Liver (tissue), 9 donors: Measurements from ENCODE around the gene SPTAN1. TPM values are rescaled to one million over a fixed set of nuclear protein-coding genes. Genes with fewer than 3 reads are reported as not detected.
"Not testable (repeated sequence)": the region's sequence is repeated elsewhere in the genome, so short reads cannot be mapped to it uniquely, and the experiment has no call there.

Experiments
- DNase-seq: peaks from one replicate; pipeline ENCODE4 v3.0.0-alpha.2; 2017; ENCODE audit warnings: low spot score
- H3K27ac ChIP-seq, 2 donors: one replicate each; pipeline ENCODE4 v1.7.0; 2013; ENCODE audit warnings: inconsistent platforms in 2 of 2, low read length in 2 of 2, control low read depth in 1 of 2, low read depth in 1 of 2, mild to moderate bottlenecking in 1 of 2
- H3K27me3 ChIP-seq, 4 donors: one replicate each; pipeline versions ENCODE4 v1.6.1 to v1.7.0; 2013; ENCODE audit warnings: low read length in 3 of 4, inconsistent platforms in 1 of 4, mild to moderate bottlenecking in 1 of 4, moderate library complexity in 1 of 4; ENCODE audit not compliant: control insufficient read depth in 4 of 4, insufficient read depth in 4 of 4
- H3K36me3 ChIP-seq, 4 donors: one replicate each; pipeline versions ENCODE4 v1.6.1 to v1.7.0; 2013; ENCODE audit warnings: low read length in 3 of 4, mild to moderate bottlenecking in 3 of 4, low read depth in 1 of 4, moderate library complexity in 1 of 4; ENCODE audit not compliant: control insufficient read depth in 4 of 4, insufficient read depth in 3 of 4
- H3K4me1 ChIP-seq, 4 donors: one replicate each; pipeline versions ENCODE4 v1.6.1 to v1.7.0; 2013; ENCODE audit warnings: low read length in 3 of 4, mild to moderate bottlenecking in 3 of 4, moderate library complexity in 1 of 4; ENCODE audit not compliant: control insufficient read depth in 4 of 4, insufficient read depth in 4 of 4
- H3K4me3 ChIP-seq, 3 donors: one replicate each; pipeline versions ENCODE4 v1.6.1 to v1.7.0; 2013; ENCODE audit warnings: low read length in 3 of 3, control low read depth in 1 of 3, low read depth in 1 of 3, mild to moderate bottlenecking in 1 of 3
- H3K9ac ChIP-seq, 2 donors: one replicate each; pipeline ENCODE4 v1.7.0; 2013; ENCODE audit warnings: low read length in 2 of 2, mild to moderate bottlenecking in 2 of 2, moderate library complexity in 2 of 2, control low read depth in 1 of 2, low read depth in 1 of 2
- H3K9me3 ChIP-seq, 4 donors: one replicate each; pipeline versions ENCODE4 v1.6.1 to v1.7.0; 2013; ENCODE audit warnings: low read length in 3 of 4; ENCODE audit not compliant: control insufficient read depth in 4 of 4
- ATF3 ChIP-seq: IDR thresholded peaks from 2 replicates; pipeline ENCODE4 v1.6.1; 2016; ENCODE audit warnings: antibody characterized with exemption
- CTCF ChIP-seq: fragments of 150-350 bp; IDR thresholded peaks from 2 replicates; pipeline ENCODE4 v1.5.1; 2017; ENCODE audit warnings: improper control_type of control experiment, low read depth, low read length; ENCODE audit not compliant: missing input control
- EGR1 ChIP-seq, 2 donors: IDR thresholded peaks; 2 replicates each; pipeline ENCODE4 v1.6.1; 2016 to 2018; ENCODE audit warnings: antibody characterized with exemption in 2 of 2, low read depth in 2 of 2
- FOXA1 ChIP-seq: IDR thresholded peaks from 2 replicates; pipeline ENCODE4 v1.6.1; 2016; ENCODE audit warnings: antibody characterized with exemption
- GABPA ChIP-seq, 2 donors: IDR thresholded peaks in 1 of 2; conservative IDR thresholded peaks in 1 of 2; 2 replicates each; pipeline ENCODE4 v1.6.1; 2016; ENCODE audit warnings: antibody characterized with exemption in 2 of 2, mild to moderate bottlenecking in 1 of 2, moderate library complexity in 1 of 2
- HNF4A ChIP-seq, 2 donors: conservative IDR thresholded peaks; 2 replicates each; pipeline ENCODE4 v1.6.1; 2016; ENCODE audit warnings: antibody characterized with exemption in 2 of 2, mild to moderate bottlenecking in 2 of 2
- HNF4G ChIP-seq: IDR thresholded peaks from 2 replicates; pipeline ENCODE4 v1.6.1; 2016; ENCODE audit warnings: antibody characterized with exemption
- JUND ChIP-seq, 2 donors: IDR thresholded peaks; 2 replicates each; pipeline ENCODE4 v1.6.1; 2016; ENCODE audit warnings: antibody characterized with exemption in 2 of 2
- MAX ChIP-seq: IDR thresholded peaks from 2 replicates; pipeline ENCODE4 v1.6.1; 2016; ENCODE audit warnings: antibody characterized with exemption
- NR2F2 ChIP-seq: IDR thresholded peaks from 2 replicates; pipeline ENCODE4 v1.6.1; 2016; ENCODE audit warnings: antibody characterized with exemption
- RAD21 ChIP-seq, 2 donors: IDR thresholded peaks; 2 replicates each; pipeline ENCODE4 v1.6.1; 2016; ENCODE audit warnings: antibody characterized with exemption in 2 of 2, mild to moderate bottlenecking in 2 of 2
- REST ChIP-seq: IDR thresholded peaks from 2 replicates; pipeline ENCODE4 v1.6.1; 2016; ENCODE audit warnings: antibody characterized with exemption, mild to moderate bottlenecking
- RXRA ChIP-seq, 2 donors: IDR thresholded peaks; 2 replicates each; pipeline ENCODE4 v1.6.1; 2017 to 2018; ENCODE audit warnings: antibody characterized with exemption in 2 of 2, mild to moderate bottlenecking in 1 of 2
- SP1 ChIP-seq: IDR thresholded peaks from 2 replicates; pipeline ENCODE4 v1.6.1; 2018; ENCODE audit warnings: antibody characterized with exemption, mild to moderate bottlenecking
- TAF1 ChIP-seq: conservative IDR thresholded peaks from 2 replicates; pipeline ENCODE4 v1.6.1; 2016; ENCODE audit warnings: antibody characterized with exemption, mild to moderate bottlenecking
- YY1 ChIP-seq: IDR thresholded peaks from 2 replicates; pipeline ENCODE4 v1.6.1; 2016; ENCODE audit warnings: antibody characterized with exemption, mild to moderate bottlenecking
- WGBS: extraction: QIAGEN DNeasy Blood & Tissue Kit; methylation state at CpG from one replicate; pipeline ENCODE4 v1.1.7; 2013; 5-methylcytosine and 5-hydroxymethylcytosine counted together
- polyA plus RNA-seq, 2 donors: library from polyadenylated mRNA; stranded (reverse) in 1 of 2; unstranded in 1 of 2; fragments of 200-250 nt in 1 of 2; fragments of >200 nt in 1 of 2; fragmentation: Nextera tagmentation in 1 of 2; extraction: Ambion mirVana in 1 of 2; gene quantifications; one replicate each; pipeline versions ENCODE4 v1.2.1 to v1.2.3, GENCODE V29; 2013 to 2015
- total RNA-seq, 2 donors: library from RNA; depleted of rRNA; stranded (reverse); fragments of >200 nt; gene quantifications; one replicate each; pipeline ENCODE4 v1.2.3, GENCODE V29; 2014
- donor health status: healthy.
- donor health status: healthy.
- donor health status: healthy.
- donor health status: healthy.
- donor health status: healthy.

The SPTAN1 gene
- total and polyA plus RNA-seq, 4 donors: 31.3 to 86.5 (median 60.4) TPM

GRCh38 chr9:128504485-128505413 lies 47.6 kb upstream of the SPTAN1 start, which contains the start of gene GLE1:
Gene GLE1, plus strand, starts transcription at chr9:128504719. Its CDS starts 87 bp downstream, at chr9:128504806.
- TF ChIP-seq ATF3: no peak
- peak; percentile 10 for TF ChIP-seq YY1
- TF ChIP-seq GABPA (IDR thresholded peaks at IDR 0.05 in 1 of 2, conservative IDR thresholded peaks at IDR 0.05 in 1 of 2): peak in 1 of 2 donors; percentile 76
- H3K4me3 ChIP-seq: peak within 1 kb of the TSS; percentile 85 to 93 (median 86)
- peak within 1 kb of the TSS; percentile 68 to 85 for H3K27ac ChIP-seq
- peak; percentile 98 for DNase-seq
- WGBS: under 1% methylated on average over 64 of the region's 64 CpGs
- H3K36me3 ChIP-seq: peaks cover 6 to 23% (median 7%) of the 10 kb centered on the region in 4 donors
- H3K27me3 ChIP-seq: no peaks in the 10 kb centered on the region
- peaks cover 2 to 21% (median 17%) of the 10 kb centered on the region in 4 donors for H3K4me1 ChIP-seq
- peak within 1 kb of the TSS; percentile 77 to 88 for H3K9ac ChIP-seq
- H3K9me3 ChIP-seq: no peaks in the 10 kb centered on the region

- TF ChIP-seq MAX: no peak
- no peak for TF ChIP-seq ATF3
- TF ChIP-seq REST: no peak
- no peak for TF ChIP-seq EGR1 (IDR thresholded peaks at IDR 0.05; ENCODE audit: low read depth in 2 of 2)
- TF ChIP-seq SP1: no peak
- TF ChIP-seq RXRA (IDR thresholded peaks at IDR 0.05): no peak
- TF ChIP-seq HNF4G: no peak
- no peak for TF ChIP-seq NR2F2
- no peak for TF ChIP-seq YY1
- no peak for TF ChIP-seq HNF4A (conservative IDR thresholded peaks at IDR 0.05)
- no peak for TF ChIP-seq CTCF
- no peak for TF ChIP-seq JUND (IDR thresholded peaks at IDR 0.05)
- no peak for TF ChIP-seq GABPA (IDR thresholded peaks at IDR 0.05 in 1 of 2, conservative IDR thresholded peaks at IDR 0.05 in 1 of 2)
- no peak for TF ChIP-seq RAD21 (IDR thresholded peaks at IDR 0.05)
- no peak for TF ChIP-seq FOXA1
- no peak for TF ChIP-seq TAF1
- WGBS: 39% methylated on average over 6 of the region's 6 CpGs
- peak overlapping the region in 1 of 2 donors; percentile 85 for H3K27ac ChIP-seq
- H3K4me1 ChIP-seq: peaks cover 2 to 21% (median 17%) of the 10 kb centered on the region in 4 donors
- H3K9me3 ChIP-seq: no peaks in the 10 kb centered on the region
- no peaks in the 10 kb centered on the region for H3K27me3 ChIP-seq
- peak overlapping the region; percentile 85 to 93 (median 86) for H3K4me3 ChIP-seq
- no peak for DNase-seq
- peak overlapping the region in 1 of 2 donors; percentile 59 for H3K9ac ChIP-seq
- peaks cover 6 to 22% (median 7%) of the 10 kb centered on the region in 4 donors for H3K36me3 ChIP-seq
These were observed 47.0 kb upstream of the SPTAN1 start for GRCh38 chr9:128505414-128505765.

GRCh38 chr9:128505906-128506305 lies 46.5 kb upstream of the SPTAN1 start:
- Histone ChIP-seq H3K9ac (peak overlapping the region in 1 of 2 donors; percentile 59), H3K36me3 (peaks cover under 1 to 20% (median 8%) of the 10 kb centered on the region in 4 donors)
- H3K4me3 ChIP-seq: not testable (repeated sequence)

More at GRCh38 chr9:128505906-128506305, 46.5 kb upstream of the SPTAN1 start:
- peaks cover 2 to 21% (median 17%) of the 10 kb centered on the region in 4 donors for H3K4me1 ChIP-seq
- not testable (repeated sequence) for H3K27ac ChIP-seq, H3K9me3 ChIP-seq, DNase-seq, H3K27me3 ChIP-seq
- WGBS: 92% methylated on average over 12 of the region's 12 CpGs
